COLO668 (cell line): ENCODE data around the gene PROSER2.
"Not testable (repeated sequence)": the region's sequence is repeated elsewhere in the genome, so short reads cannot be mapped to it uniquely, and the experiment has no call there.

Source experiments
- DNase-seq: peaks from one replicate; lab custom pipeline; 2025; ENCODE audit not compliant: unreplicated experiment; lab: John Stamatoyannopoulos, UW

The PROSER2 gene

GRCh38 chr10:11832042-11832441 lies 8.9 kb downstream of the PROSER2 start:
- no peak for DNase-seq

- no peak for DNase-seq
These were observed 11.9 kb downstream of the PROSER2 start for GRCh38 chr10:11835061-11835460.

GRCh38 chr10:11835704-11836103 lies 12.5 kb downstream of the PROSER2 start:
- no peak for DNase-seq

GRCh38 chr10:11837372-11838161 lies 14.4 kb downstream of the PROSER2 start:
- no peak for DNase-seq

GRCh38 chr10:11838298-11838852 lies 15.2 kb downstream of the PROSER2 start:
- no peak for DNase-seq

GRCh38 chr10:11841375-11841774 lies 18.2 kb downstream of the PROSER2 start:
- no peak for DNase-seq

- DNase-seq, result no peak
These were observed 19.3 kb downstream of the PROSER2 start for GRCh38 chr10:11842411-11842810.

- no peak for DNase-seq
These were observed 22.0 kb downstream of the PROSER2 start for GRCh38 chr10:11845113-11845512.

- DNase-seq, result no peak
These were observed 23.4 kb downstream of the PROSER2 start for GRCh38 chr10:11846542-11846941.

GRCh38 chr10:11849277-11849676 lies 26.1 kb downstream of the PROSER2 start:
- no peak for DNase-seq

- no peak for DNase-seq
These were observed 26.8 kb downstream of the PROSER2 start for GRCh38 chr10:11849911-11850310.

GRCh38 chr10:11851910-11852309 lies 28.8 kb downstream of the PROSER2 start:
- no peak for DNase-seq

GRCh38 chr10:11852637-11853036 lies 29.5 kb downstream of the PROSER2 start:
- DNase-seq, result not testable (repeated sequence)

- no peak for DNase-seq
These were observed 30.3 kb downstream of the PROSER2 start for GRCh38 chr10:11853468-11853867.

- no peak for DNase-seq
These were observed 31.1 kb downstream of the PROSER2 start for GRCh38 chr10:11854301-11854700.

GRCh38 chr10:11856089-11856488 lies 32.9 kb downstream of the PROSER2 start:
- DNase-seq, result no peak

GRCh38 chr10:11856678-11857077 lies 33.5 kb downstream of the PROSER2 start:
- no peak for DNase-seq

GRCh38 chr10:11858093-11858492 lies 34.9 kb downstream of the PROSER2 start:
- DNase-seq, result no peak

- DNase-seq, result no peak
These were observed 38.2 kb downstream of the PROSER2 start for GRCh38 chr10:11861341-11861740.

GRCh38 chr10:11861811-11862428 lies 38.8 kb downstream of the PROSER2 start:
- DNase-seq, result no peak

- DNase-seq, result no peak
These were observed 40.4 kb downstream of the PROSER2 start for GRCh38 chr10:11863353-11864109.

- DNase-seq, result no peak
These were observed 41.6 kb downstream of the PROSER2 start for GRCh38 chr10:11864727-11865126.
